IMR-90 (cell line): ENCODE data around the gene DSP. TPM values are rescaled to one million over a fixed set of nuclear protein-coding genes. Genes with fewer than 3 reads are reported as not detected.

Experiments
- ATAC-seq: fragments of 200-7000 bp; cut with Tn5 transposase; 2 replicates; pipeline ENCODE4 v1.9.1; 2020; ENCODE audit warnings: low read depth, mild to moderate bottlenecking, moderate library complexity
- BruUV-seq: library from RNA; stranded (reverse); fragments of 400-500 nt; replicated peaks from 2 replicates; lab custom pipeline; 2021; lab: Mats Ljungman, UMichigan
- CTCF ChIA-PET: fragments of 300-600 bp; formaldehyde crosslinking; extraction: SDS; loops from one replicate; lab custom pipeline; 2021; ENCODE audit warnings: antibody characterized with exemption; lab: Yijun Ruan, JAX
- POLR2A ChIA-PET: fragments of 300-600 bp; sonication (Branson Sonifier 250); formaldehyde crosslinking; loops from one replicate; lab custom pipeline; 2022; ENCODE audit warnings: antibody characterized with exemption; ENCODE audit not compliant: unreplicated experiment; lab: Charles Lee
- DNase-seq: peaks from one replicate; pipeline ENCODE4 v3.0.0; 2013
- H2AFZ ChIP-seq: replicated peaks from 2 replicates; pipeline ENCODE3; 2013; ENCODE audit warnings: low read length, mild to moderate bottlenecking; ENCODE audit not compliant: poor library complexity
- H2AK5ac ChIP-seq: 2 replicates; pipeline ENCODE4 v1.6.1; 2013; ENCODE audit warnings: low read depth, low read length, inconsistent platforms
- H2AK9ac ChIP-seq: replicated peaks from 2 replicates; pipeline ENCODE3; 2013; ENCODE audit warnings: mild to moderate bottlenecking, low read depth, low read length, moderate library complexity; ENCODE audit not compliant: poor library complexity
- H2BK120ac ChIP-seq: 2 replicates; pipeline ENCODE4 v1.6.1; 2013; ENCODE audit warnings: low read depth, low read length, inconsistent platforms
- H2BK15ac ChIP-seq: 3 replicates; pipeline ENCODE4 v1.6.1; 2013; ENCODE audit warnings: low read depth, low read length, inconsistent platforms
- H2BK20ac ChIP-seq: 2 replicates; pipeline ENCODE4 v1.6.1; 2013; ENCODE audit warnings: low read depth, mild to moderate bottlenecking, inconsistent platforms, low read length, moderate library complexity
- H2BK5ac ChIP-seq: 2 replicates; pipeline ENCODE4 v1.6.1; 2013; ENCODE audit warnings: mild to moderate bottlenecking, low read depth, low read length, inconsistent platforms; ENCODE audit not compliant: poor library complexity, severe bottlenecking
- H3K14ac ChIP-seq: replicated peaks from 2 replicates; pipeline ENCODE4 v1.6.1; 2013; ENCODE audit warnings: low read depth, low read length, inconsistent platforms
- H3K18ac ChIP-seq: 2 replicates; pipeline ENCODE4 v1.6.1; 2013; ENCODE audit warnings: low read depth, low read length, control low read depth
- H3K23ac ChIP-seq: 2 replicates; pipeline ENCODE4 v1.6.1; 2013; ENCODE audit warnings: low read depth, low read length, inconsistent platforms
- H3K27ac ChIP-seq: 2 replicates; pipeline ENCODE4 v1.5.1; 2013; ENCODE audit warnings: mild to moderate bottlenecking, control low read depth, low read length; ENCODE audit not compliant: insufficient read depth
- H3K27me3 ChIP-seq: 2 replicates; pipeline ENCODE4 v1.6.1; 2013; ENCODE audit warnings: low read length; ENCODE audit not compliant: control insufficient read depth, insufficient read depth
- H3K36me3 ChIP-seq: 2 replicates; pipeline ENCODE4 v1.6.1; 2013; ENCODE audit warnings: low read length, mixed read lengths; ENCODE audit not compliant: control insufficient read depth, insufficient read depth
- H3K4ac ChIP-seq: 2 replicates; pipeline ENCODE4 v1.6.1; 2013; ENCODE audit warnings: low read depth, low read length, inconsistent platforms
- H3K4me1 ChIP-seq: 2 replicates; pipeline ENCODE4 v1.6.1; 2013; ENCODE audit warnings: low read length, mixed read lengths; ENCODE audit not compliant: control insufficient read depth, insufficient read depth
- H3K4me2 ChIP-seq: 2 replicates; pipeline ENCODE4 v1.6.1; 2013; ENCODE audit warnings: low read depth, mild to moderate bottlenecking, control low read depth, low read length, moderate library complexity
- H3K4me3 ChIP-seq: 2 replicates; pipeline ENCODE4 v1.5.1; 2013; ENCODE audit warnings: low read depth, mild to moderate bottlenecking, control low read depth, low read length, moderate library complexity; ENCODE audit not compliant: insufficient read depth
- H3K56ac ChIP-seq: 2 replicates; pipeline ENCODE4 v1.6.1; 2013; ENCODE audit warnings: low read length, inconsistent platforms; ENCODE audit not compliant: insufficient read depth; ENCODE audit errors: extremely low read depth
- H3K79me1 ChIP-seq, 2 experiments: 2 replicates each; pipeline ENCODE4 v1.6.1; 2013; ENCODE audit warnings: low read length in 2 of 2, inconsistent platforms in 1 of 2, low read depth in 1 of 2
- H3K9ac ChIP-seq: 2 replicates; pipeline ENCODE4 v1.6.1; 2013; ENCODE audit warnings: low read depth, low read length, control low read depth
- H3K9me1 ChIP-seq: 2 replicates; pipeline ENCODE4 v1.6.1; 2013; ENCODE audit warnings: low read length, inconsistent platforms; ENCODE audit not compliant: insufficient read depth
- H3K9me3 ChIP-seq: 2 replicates; pipeline ENCODE4 v1.6.1; 2013; ENCODE audit warnings: low read length; ENCODE audit not compliant: control insufficient read depth, insufficient read depth
- H4K20me1 ChIP-seq: 2 replicates; pipeline ENCODE4 v1.6.1; 2013; ENCODE audit warnings: low read length, inconsistent platforms; ENCODE audit not compliant: insufficient read depth
- H4K5ac ChIP-seq: 2 replicates; pipeline ENCODE4 v1.6.1; 2013; ENCODE audit warnings: mild to moderate bottlenecking, low read depth, low read length, control low read depth
- H4K8ac ChIP-seq, 2 experiments: 2 replicates each; pipeline ENCODE4 v1.6.1; 2013; ENCODE audit warnings: low read depth in 2 of 2, low read length in 2 of 2, control low read depth in 1 of 2, inconsistent platforms in 1 of 2
- H4K91ac ChIP-seq: 2 replicates; pipeline ENCODE4 v1.6.1; 2013; ENCODE audit warnings: low read depth, low read length, inconsistent platforms; ENCODE audit not compliant: insufficient read depth
- MAFK ChIP-seq: IDR thresholded peaks from 2 replicates; pipeline ENCODE4 v1.6.1; 2012; ENCODE audit warnings: low read depth, low read length, improper control_type of control experiment
- MAZ ChIP-seq: IDR thresholded peaks from 2 replicates; pipeline ENCODE4 v1.6.1; 2012; ENCODE audit warnings: low read depth, mild to moderate bottlenecking, low read length, improper control_type of control experiment, moderate library complexity, borderline replicate concordance
- MXI1 ChIP-seq: IDR thresholded peaks from 2 replicates; pipeline ENCODE4 v1.6.1; 2012; ENCODE audit warnings: low read depth, mild to moderate bottlenecking, low read length, moderate library complexity, borderline replicate concordance
- POLR2A ChIP-seq: IDR thresholded peaks from 2 replicates; pipeline ENCODE4 v1.6.1; 2012; ENCODE audit warnings: mild to moderate bottlenecking, low read depth, low read length
- RAD21 ChIP-seq: IDR thresholded peaks from 2 replicates; pipeline ENCODE4 v1.6.1; 2012; ENCODE audit warnings: low read length, improper control_type of control experiment
- RFX5 ChIP-seq: IDR thresholded peaks from 2 replicates; pipeline ENCODE4 v1.8.0; 2012; ENCODE audit warnings: low read depth, mild to moderate bottlenecking, low read length, moderate library complexity
- SMC3 ChIP-seq: fragments of 150-350 bp; IDR thresholded peaks from 2 replicates; pipeline ENCODE4 v1.6.1; 2016; ENCODE audit warnings: low read depth, mild to moderate bottlenecking, antibody characterized with exemption, low read length, moderate library complexity
- USF2 ChIP-seq: fragments of 150-350 bp; IDR thresholded peaks from 2 replicates; pipeline ENCODE4 v1.6.1; 2017; ENCODE audit warnings: mild to moderate bottlenecking, antibody characterized with exemption, low read length, low read depth
- WGBS, 2 experiments: methylation state at CpG; one replicate each; pipeline versions ENCODE4 v1.1.5 to v1.1.7; 2013; ENCODE audit warnings: missing lambda C conversion rate in 2 of 2; ENCODE audit not compliant: insufficient read length in 1 of 2; ENCODE audit errors: extremely low coverage in 2 of 2; 5-methylcytosine and 5-hydroxymethylcytosine counted together
- dilution Hi-C: fragments of 300-500 bp; cut with HindIII; formaldehyde crosslinking; loops from one replicate; pipeline ENCODE4 v1.14.3; 2018; ENCODE audit warnings: low sequenced_read_pairs; ENCODE audit not compliant: unreplicated experiment
- in situ Hi-C: fragments of 300-500 bp; cut with MboI; formaldehyde crosslinking; loops from 3 replicates; pipeline ENCODE4 v1.14.3; 2019; ENCODE audit warnings: low sequenced_read_pairs, inconsistent platforms, mixed read lengths
- intact Hi-C: fragments of 100-400 bp; cut with micrococcal nuclease; formaldehyde crosslinking; loops from 2 replicates; pipeline ENCODE4 v1.10.0; 2022
- polyA plus RNA-seq, 3 experiments: library from polyadenylated mRNA; depleted of rRNA; stranded (reverse); fragments of >200 nt; gene quantifications; 2 replicates each; pipeline ENCODE4 v1.2.3, GENCODE V29; 2012; ENCODE audit warnings: low replicate concordance in 1 of 3
- total RNA-seq: library from RNA; depleted of rRNA; stranded (reverse); fragments of >200 nt; gene quantifications from 2 replicates; pipeline ENCODE4 v1.2.3, GENCODE V29; 2012
- TF ChIP-seq, protein P1 (sequence below): fragments of 150-350 bp; IDR thresholded peaks from 2 replicates; pipeline ENCODE4 v1.6.1; 2016; ENCODE audit warnings: low read depth, mild to moderate bottlenecking, low read length, moderate library complexity, borderline replicate concordance

The DSP gene
- total and polyA plus RNA-seq, 2 of the 4 experiments (the other 2 are of a cell fraction) = 7.1 to 20.1 TPM

- no peak overlapping the region for H3K56ac ChIP-seq
- no peak overlapping the region for H3K27ac ChIP-seq
- no peak overlapping the region for H4K5ac ChIP-seq
- 100% methylated on average over 2 of the region's 4 CpGs; no CpG with 5 or more reads in 1 of the 2 experiments for WGBS, 2 experiments
- no peaks in the 10 kb centered on the region for H3K27me3 ChIP-seq
- peaks cover 19% of the 10 kb centered on the region; the same call in 1 of the 2 replicates for H4K20me1 ChIP-seq
- peaks cover 12% of the 10 kb centered on the region for H3K36me3 ChIP-seq
- H3K9me3 ChIP-seq = no peaks in the 10 kb centered on the region
- no peak overlapping the region for H2AK5ac ChIP-seq
- no peak overlapping the region for H3K9ac ChIP-seq
- no peak overlapping the region for H2AK9ac ChIP-seq
- H3K14ac ChIP-seq = no peak overlapping the region
- no peak overlapping the region for H3K4me2 ChIP-seq
- in situ Hi-C loops (no loop called here), intact Hi-C loops (loop anchor here (5.0 kb wide), 1 partner anchor 282 kb away; the partner anchor contains the start of gene SSR1), dilution Hi-C loops (no loop called here)
- peaks cover 11 to 26% of the 10 kb centered on the region in 2 experiments for H3K79me1 ChIP-seq
- no peak overlapping the region for H4K91ac ChIP-seq
- H3K23ac ChIP-seq = no peak overlapping the region
- DNase-seq (no peak), ATAC-seq (no peak)
- no TSS peak for BruUV-seq
- H3K4me3 ChIP-seq = no peak overlapping the region
- TF ChIP-seq SMC3 (no peak), RFX5 (no peak), MXI1 (no peak), RAD21 (no peak), POLR2A (no peak), MAFK (no peak), MAZ (no peak), USF2 (no peak)
- TF ChIP-seq, protein P1, sequence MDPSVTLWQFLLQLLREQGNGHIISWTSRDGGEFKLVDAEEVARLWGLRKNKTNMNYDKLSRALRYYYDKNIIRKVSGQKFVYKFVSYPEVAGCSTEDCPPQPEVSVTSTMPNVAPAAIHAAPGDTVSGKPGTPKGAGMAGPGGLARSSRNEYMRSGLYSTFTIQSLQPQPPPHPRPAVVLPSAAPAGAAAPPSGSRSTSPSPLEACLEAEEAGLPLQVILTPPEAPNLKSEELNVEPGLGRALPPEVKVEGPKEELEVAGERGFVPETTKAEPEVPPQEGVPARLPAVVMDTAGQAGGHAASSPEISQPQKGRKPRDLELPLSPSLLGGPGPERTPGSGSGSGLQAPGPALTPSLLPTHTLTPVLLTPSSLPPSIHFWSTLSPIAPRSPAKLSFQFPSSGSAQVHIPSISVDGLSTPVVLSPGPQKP = no peak
- H2BK5ac ChIP-seq = no peak overlapping the region
- no peak overlapping the region for H2BK15ac ChIP-seq
- no peak overlapping the region for H2BK120ac ChIP-seq
- ChIA-PET POLR2A (no interaction called here), CTCF (interaction anchor here (1.1 kb wide), 1 partner anchor 290 kb away, joined by 4 read pairs; no protein-coding TSS in a partner anchor)
- H2BK20ac ChIP-seq = no peak overlapping the region
- H4K8ac ChIP-seq = no peak overlapping the region
- H3K4ac ChIP-seq = no peak overlapping the region
- H3K4me1 ChIP-seq = peaks cover 6% of the 10 kb centered on the region
- no peak overlapping the region for H2AFZ ChIP-seq
- no peak overlapping the region for H3K18ac ChIP-seq
- H3K9me1 ChIP-seq = peaks cover 5% of the 10 kb centered on the region; the same call in 1 of the 2 replicates
These were observed 53.2 kb downstream of the DSP start for GRCh38 chr6:7594579-7595125.
